HCT116 (cell line): Measurements from ENCODE around the gene LGR6. TPM values are rescaled to one million over a fixed set of nuclear protein-coding genes. Genes with fewer than 3 reads are reported as not detected.

ENCODE experiments used
- ATAC-seq: fragments of 200-7000 bp; cut with Tn5 transposase; 2 replicates; pipeline ENCODE4 v1.9.1; 2020; ENCODE audit warnings: mild to moderate bottlenecking, moderate library complexity
- BruUV-seq: library from RNA; stranded (reverse); fragments of 400-500 nt; replicated peaks from 2 replicates; lab custom pipeline; 2021; lab: Mats Ljungman, UMichigan
- CTCF ChIA-PET: fragments of 300-600 bp; sonication (Branson Sonifier 250); formaldehyde crosslinking; loops from one replicate; lab custom pipeline; 2021; ENCODE audit warnings: antibody characterized with exemption; lab: Charles Lee
- POLR2A ChIA-PET: fragments of 300-600, 350-600 bp; sonication (Branson Sonifier 250); formaldehyde crosslinking; loops from one replicate; lab custom pipeline; 2021; ENCODE audit warnings: antibody characterized with exemption; lab: Charles Lee
- RAD21 ChIA-PET, 2 experiments: fragments of 300-600 bp; sonication (Branson Sonifier 250); formaldehyde crosslinking; loops; one replicate each; lab custom pipeline; 2023; ENCODE audit warnings: low total read pairs in 2 of 2; ENCODE audit not compliant: uncharacterized antibody in 2 of 2, unreplicated experiment in 2 of 2, low non-redundant PET in 1 of 2; lab: Charles Lee
- DNase-seq: peaks from one replicate; pipeline ENCODE4 v3.0.0-alpha.2; 2010; ENCODE audit warnings: low read depth, low spot score
- H2AFZ ChIP-seq: fragments of 200-600 bp; shearing (Covaris generic), sonication (generic); 2 replicates; pipeline ENCODE4 v1.6.1; 2017; ENCODE audit warnings: low read depth, mixed run types, mixed read lengths, antibody characterized with exemption, low read length; ENCODE audit not compliant: poor library complexity, severe bottlenecking
- H3K27ac ChIP-seq: 2 replicates; pipeline ENCODE4 v1.5.1; 2012; ENCODE audit warnings: low read depth, low read length
- H3K27me3 ChIP-seq: fragments of 200-600 bp; sonication (generic); 2 replicates; pipeline ENCODE4 v1.6.1; 2016; ENCODE audit warnings: mixed run types, low read length, mixed read lengths; ENCODE audit not compliant: insufficient read depth
- H3K36me3 ChIP-seq, 2 experiments: fragments of 200-500 bp in 1 of 2; fragments of 200-600 bp in 1 of 2; sonication (Bioruptor generic) in 1 of 2; sonication (generic) in 1 of 2; 2 replicates each; pipeline versions ENCODE4 v1.5.1 to v1.6.1; 2014 to 2016; ENCODE audit warnings: low read length in 2 of 2, inconsistent platforms in 1 of 2, mixed read lengths in 1 of 2, mixed run types in 1 of 2; ENCODE audit not compliant: insufficient read depth in 2 of 2, control insufficient read depth in 1 of 2
- H3K4me1 ChIP-seq, 2 experiments: fragments of 200-600 bp in 1 of 2; sonication (generic) in 1 of 2; 2 replicates each; pipeline versions ENCODE4 v1.5.1 to v1.6.1; 2012 to 2017; ENCODE audit warnings: low read length in 2 of 2, inconsistent platforms in 1 of 2, mild to moderate bottlenecking in 1 of 2, mixed read lengths in 1 of 2, mixed run types in 1 of 2, moderate library complexity in 1 of 2; ENCODE audit not compliant: insufficient read depth in 2 of 2, control insufficient read depth in 1 of 2
- H3K4me2 ChIP-seq: fragments of 200-600 bp; sonication (generic); 2 replicates; pipeline ENCODE4 v1.6.1; 2017; ENCODE audit warnings: mixed run types, low read length, mixed read lengths
- H3K4me3 ChIP-seq, 2 experiments: fragments of 200-600 bp in 1 of 2; sonication (generic) in 1 of 2; replicated peaks in 1 of 2; 2 replicates each; pipeline ENCODE4 v1.5.1; 2011 to 2016; ENCODE audit warnings: low read length in 2 of 2, control low read depth in 1 of 2, low read depth in 1 of 2, mild to moderate bottlenecking in 1 of 2, mixed read lengths in 1 of 2, mixed run types in 1 of 2
- H3K79me2 ChIP-seq: fragments of 200-600 bp; sonication (generic); 2 replicates; pipeline ENCODE4 v1.6.1; 2017; ENCODE audit warnings: mild to moderate bottlenecking, mixed run types, low read length, moderate library complexity, mixed read lengths; ENCODE audit not compliant: insufficient read depth
- H3K9ac ChIP-seq: fragments of 200-600 bp; sonication (generic); 2 replicates; pipeline ENCODE4 v1.6.1; 2016; ENCODE audit warnings: low read length, mixed read lengths
- H3K9me2 ChIP-seq: fragments of 200-600 bp; sonication (generic), shearing (Covaris generic); 2 replicates; pipeline ENCODE4 v1.6.1; 2017; ENCODE audit warnings: mixed run types, mild to moderate bottlenecking, moderate library complexity; ENCODE audit not compliant: insufficient read depth
- H3K9me3 ChIP-seq, 2 experiments: fragments of 200-500 bp in 1 of 2; fragments of 200-600 bp in 1 of 2; sonication (Bioruptor generic) in 1 of 2; sonication (generic) in 1 of 2; 2 replicates each; pipeline ENCODE4 v1.6.1; 2014 to 2017; ENCODE audit warnings: low read length in 2 of 2, mixed read lengths in 2 of 2, inconsistent platforms in 1 of 2, low read depth in 1 of 2, mild to moderate bottlenecking in 1 of 2, mixed run types in 1 of 2, moderate library complexity in 1 of 2; ENCODE audit not compliant: control insufficient read depth in 1 of 2, insufficient read depth in 1 of 2
- H4K20me1 ChIP-seq: fragments of 200-600 bp; sonication (generic), shearing (Covaris generic); 2 replicates; pipeline ENCODE4 v1.6.1; 2017; ENCODE audit warnings: mixed run types, mild to moderate bottlenecking, moderate library complexity; ENCODE audit not compliant: insufficient read depth
- CBX3 ChIP-seq: IDR thresholded peaks from 2 replicates; pipeline ENCODE4 v1.6.1; 2012; ENCODE audit warnings: low read depth
- EGR1 ChIP-seq: IDR thresholded peaks from 2 replicates; pipeline ENCODE4 v1.6.1; 2012; ENCODE audit warnings: low read depth
- ELF1 ChIP-seq: IDR thresholded peaks from 2 replicates; pipeline ENCODE4 v1.6.1; 2012; ENCODE audit warnings: low read depth, borderline replicate concordance
- EZH2 ChIP-seq: fragments of 200-600 bp; sonication (generic); IDR thresholded peaks from 2 replicates; pipeline ENCODE4 v1.6.1; 2017; ENCODE audit warnings: antibody characterized with exemption, mixed run types
- JUND ChIP-seq: IDR thresholded peaks from 2 replicates; pipeline ENCODE4 v1.6.1; 2012
- POLR2A ChIP-seq: IDR thresholded peaks from 2 replicates; pipeline ENCODE4 v1.7.0; 2011; ENCODE audit warnings: borderline replicate concordance; ENCODE audit not compliant: insufficient read depth, insufficient read length; ENCODE audit errors: extremely low read depth
- POLR2AphosphoS5 ChIP-seq: IDR thresholded peaks from 2 replicates; pipeline ENCODE4 v1.6.1; 2011; ENCODE audit warnings: mild to moderate bottlenecking, low read depth, low read length, moderate library complexity
- SIN3A ChIP-seq: IDR thresholded peaks from 2 replicates; pipeline ENCODE4 v1.6.1; 2012; ENCODE audit warnings: low read depth
- SP1 ChIP-seq: IDR thresholded peaks from 2 replicates; pipeline ENCODE4 v1.6.1; 2012; ENCODE audit warnings: low read depth
- YY1 ChIP-seq: IDR thresholded peaks from 2 replicates; pipeline ENCODE4 v1.6.1; 2011; ENCODE audit warnings: low read length, low read depth, moderate library complexity, mild to moderate bottlenecking; ENCODE audit not compliant: insufficient replicate concordance; ENCODE audit errors: extremely low read depth
- intact Hi-C: fragments of 100-400 bp; cut with micrococcal nuclease; formaldehyde crosslinking; loops from 2 replicates; pipeline ENCODE4 v1.10.0; 2022
- total RNA-seq: library from RNA; stranded (reverse); gene quantifications from one replicate; pipeline ENCODE4 v1.2.1, GENCODE V29; 2021; ENCODE audit not compliant: unreplicated experiment
- TF ChIP-seq, protein P1 (sequence below): IDR thresholded peaks from 2 replicates; pipeline ENCODE4 v1.6.1; 2012; ENCODE audit warnings: low read depth
- TF ChIP-seq, protein P2 (sequence below): IDR thresholded peaks from 2 replicates; pipeline ENCODE4 v1.6.1; 2012

The LGR6 gene
- total RNA-seq, 1 experiment from 2014 or later, result 0.20 TPM

- TF ChIP-seq ELF1, result no peak
- TF ChIP-seq YY1, result no peak
- TF ChIP-seq, protein P1, sequence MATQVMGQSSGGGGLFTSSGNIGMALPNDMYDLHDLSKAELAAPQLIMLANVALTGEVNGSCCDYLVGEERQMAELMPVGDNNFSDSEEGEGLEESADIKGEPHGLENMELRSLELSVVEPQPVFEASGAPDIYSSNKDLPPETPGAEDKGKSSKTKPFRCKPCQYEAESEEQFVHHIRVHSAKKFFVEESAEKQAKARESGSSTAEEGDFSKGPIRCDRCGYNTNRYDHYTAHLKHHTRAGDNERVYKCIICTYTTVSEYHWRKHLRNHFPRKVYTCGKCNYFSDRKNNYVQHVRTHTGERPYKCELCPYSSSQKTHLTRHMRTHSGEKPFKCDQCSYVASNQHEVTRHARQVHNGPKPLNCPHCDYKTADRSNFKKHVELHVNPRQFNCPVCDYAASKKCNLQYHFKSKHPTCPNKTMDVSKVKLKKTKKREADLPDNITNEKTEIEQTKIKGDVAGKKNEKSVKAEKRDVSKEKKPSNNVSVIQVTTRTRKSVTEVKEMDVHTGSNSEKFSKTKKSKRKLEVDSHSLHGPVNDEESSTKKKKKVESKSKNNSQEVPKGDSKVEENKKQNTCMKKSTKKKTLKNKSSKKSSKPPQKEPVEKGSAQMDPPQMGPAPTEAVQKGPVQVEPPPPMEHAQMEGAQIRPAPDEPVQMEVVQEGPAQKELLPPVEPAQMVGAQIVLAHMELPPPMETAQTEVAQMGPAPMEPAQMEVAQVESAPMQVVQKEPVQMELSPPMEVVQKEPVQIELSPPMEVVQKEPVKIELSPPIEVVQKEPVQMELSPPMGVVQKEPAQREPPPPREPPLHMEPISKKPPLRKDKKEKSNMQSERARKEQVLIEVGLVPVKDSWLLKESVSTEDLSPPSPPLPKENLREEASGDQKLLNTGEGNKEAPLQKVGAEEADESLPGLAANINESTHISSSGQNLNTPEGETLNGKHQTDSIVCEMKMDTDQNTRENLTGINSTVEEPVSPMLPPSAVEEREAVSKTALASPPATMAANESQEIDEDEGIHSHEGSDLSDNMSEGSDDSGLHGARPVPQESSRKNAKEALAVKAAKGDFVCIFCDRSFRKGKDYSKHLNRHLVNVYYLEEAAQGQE, result no peak
- no peak for TF ChIP-seq POLR2A
- TF ChIP-seq EZH2, result no peak
- no peak for TF ChIP-seq SIN3A
- no peak for TF ChIP-seq EGR1
- no peak for TF ChIP-seq JUND
- no peak for TF ChIP-seq CBX3
- TF ChIP-seq POLR2AphosphoS5, result no peak
- TF ChIP-seq SP1, result no peak
- TF ChIP-seq, protein P2, sequence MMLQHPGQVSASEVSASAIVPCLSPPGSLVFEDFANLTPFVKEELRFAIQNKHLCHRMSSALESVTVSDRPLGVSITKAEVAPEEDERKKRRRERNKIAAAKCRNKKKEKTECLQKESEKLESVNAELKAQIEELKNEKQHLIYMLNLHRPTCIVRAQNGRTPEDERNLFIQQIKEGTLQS, result no peak
- TF ChIP-seq, all 23 proteins: peak for 0
- Histone ChIP-seq H3K27me3 (no peaks in the 10 kb centered on the region), H3K79me2 (no peaks in the 10 kb centered on the region), H3K27ac (no peak overlapping the region), H3K4me3 (no peak overlapping the region), H3K9me2 (no peaks in the 10 kb centered on the region), H3K4me2 (no peak overlapping the region), H2AFZ (no peak overlapping the region), H4K20me1 (no peaks in the 10 kb centered on the region), H3K9ac (no peak overlapping the region), H3K4me1 (no peaks in the 10 kb centered on the region), H3K36me3 (no peaks in the 10 kb centered on the region), H3K9me3 (no peaks in the 10 kb centered on the region)
- no peak for ATAC-seq
- ChIA-PET CTCF (interaction anchor here (0.6 kb wide), 1 partner anchor 67 kb away, joined by 3 read pairs; no protein-coding TSS in a partner anchor), POLR2A (no interaction called here), RAD21 (no interaction called here)
- BruUV-seq, result no TSS peak
- intact Hi-C loops, result no loop called here
- DNase-seq, result no peak
Measured at GRCh38 chr1:202171292-202172014, 22.1 kb upstream of the LGR6 start.
